OCI-LY7 (cell line): Measurements from ENCODE around the gene CSTF2T.

Source experiments
- CTCF ChIP-seq: fragments of 200-600 bp; sonication (generic); conservative IDR thresholded peaks from 2 replicates; pipeline ENCODE4 v1.5.1; 2014; ENCODE audit warnings: mild to moderate bottlenecking, antibody characterized with exemption, low read length, moderate library complexity, mixed read lengths
- EZH2phosphoT487 ChIP-seq: fragments of 200-600 bp; sonication (generic); IDR thresholded peaks from 2 replicates; pipeline ENCODE4 v1.6.1; 2018; ENCODE audit warnings: low read depth, borderline replicate concordance, mild to moderate bottlenecking, mixed run types, antibody characterized with exemption, low read length, moderate library complexity, mixed read lengths

- TF ChIP-seq CTCF (no peak), EZH2phosphoT487 (no peak)
These were observed 827 bp downstream of the CSTF2T start for GRCh38 chr10:51698473-51699063.
